Loucy (cell line): ENCODE data around the gene IGFL3.
"Not testable (repeated sequence)": the region's sequence is repeated elsewhere in the genome, so short reads cannot be mapped to it uniquely, and the experiment has no call there.

Experiments
- CTCF ChIP-seq: fragments of 200-600 bp; sonication (generic); conservative IDR thresholded peaks from 2 replicates; pipeline ENCODE4 v1.5.1; 2014; ENCODE audit warnings: mild to moderate bottlenecking, antibody characterized with exemption, low read length
- EZH2phosphoT487 ChIP-seq: fragments of 200-600 bp; IDR thresholded peaks from 2 replicates; pipeline ENCODE4 v1.6.1; 2018; ENCODE audit warnings: antibody characterized with exemption, mild to moderate bottlenecking, moderate library complexity, borderline replicate concordance

- not testable (repeated sequence) for TF ChIP-seq CTCF, EZH2phosphoT487
Observed at GRCh38 chr19:46161642-46162257, 37.3 kb upstream of the IGFL3 start.
